Uterus (tissue), 4 donors: ENCODE data around the gene CD9. TPM values are rescaled to one million over a fixed set of nuclear protein-coding genes. Genes with fewer than 3 reads are reported as not detected.

Experiments
- DNase-seq, 2 donors: peaks; one replicate each; pipeline ENCODE4 v3.0.0-alpha.2; 2019 to 2020
- H3K27ac ChIP-seq, 2 donors: fragments of 200-600 bp; sonication (generic); 1 replicate in 1 of 2; 2 replicates in 1 of 2; pipeline ENCODE4 v1.5.1; 2016 to 2018
- H3K27me3 ChIP-seq, 2 donors: fragments of 200-600 bp; sonication (generic); one replicate each; pipeline ENCODE4 v1.5.1; 2018 to 2019; ENCODE audit warnings: control low read depth in 1 of 2
- H3K36me3 ChIP-seq, 2 donors: fragments of 200-600 bp; sonication (generic); one replicate each; pipeline ENCODE4 v1.5.1; 2019; ENCODE audit warnings: control low read depth in 1 of 2
- H3K4me1 ChIP-seq, 2 donors: fragments of 200-600 bp; sonication (generic); one replicate each; pipeline ENCODE4 v1.5.1; 2018 to 2019; ENCODE audit warnings: control low read depth in 1 of 2
- H3K4me3 ChIP-seq, 2 donors: fragments of 200-600 bp; sonication (generic); 1 replicate in 1 of 2; 2 replicates in 1 of 2; pipeline ENCODE4 v1.5.1; 2018 to 2019; ENCODE audit warnings: mild to moderate bottlenecking in 1 of 2
- H3K9me3 ChIP-seq, 2 donors: fragments of 200-600 bp; sonication (generic); one replicate each; pipeline ENCODE4 v1.5.1; 2019; ENCODE audit warnings: control low read depth in 1 of 2
- POLR2A ChIP-seq, 2 donors: fragments of 450-650 bp; IDR thresholded peaks; one replicate each; pipeline ENCODE4 v1.6.1; 2016; ENCODE audit warnings: antibody characterized with exemption in 2 of 2, mild to moderate bottlenecking in 1 of 2, moderate library complexity in 1 of 2
- intact Hi-C: fragments of 100-400 bp; cut with DNase I; formaldehyde crosslinking; loops from one replicate; pipeline ENCODE4 v1.15.1; 2023; ENCODE audit warnings: low total_unique reads
- total RNA-seq, 4 donors: library from RNA; depleted of rRNA in 3 of 4; stranded (reverse); fragments of >200 nt in 3 of 4; gene quantifications; one replicate each; pipeline versions ENCODE4 v1.1.0 to v1.2.4, GENCODE V29; 2014 to 2023
- TF ChIP-seq, protein P1 (sequence below), 4 experiments: fragments of 200-600 bp in 2 of 4; fragments of 450-650 bp in 2 of 4; sonication (generic) in 2 of 4; IDR thresholded peaks; one replicate each; pipeline ENCODE4 v1.5.1; 2016 to 2019; ENCODE audit warnings: antibody characterized with exemption in 4 of 4, mild to moderate bottlenecking in 2 of 4, moderate library complexity in 1 of 4
- donor health status: DM: yes; HTN: yes; CAD: no.

The CD9 gene
- total RNA-seq, 4 donors from 2014 or later = 161 to 275 (median 207) TPM

DNA sequence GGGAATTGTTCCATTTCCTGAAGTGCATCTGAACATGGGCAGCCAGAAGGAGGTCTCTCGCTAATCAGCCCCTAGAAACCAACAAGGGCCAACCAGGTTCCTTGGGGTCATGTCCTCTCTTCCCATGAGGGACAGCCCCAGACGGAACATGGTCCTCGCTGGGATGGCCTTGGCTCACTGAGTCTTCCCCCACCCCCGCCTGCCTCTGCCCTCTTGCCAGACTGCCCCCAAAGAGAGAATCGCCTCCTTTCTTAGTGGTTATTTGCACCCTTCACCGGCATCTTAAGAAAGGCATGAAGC is 36.4 kb downstream of the CD9 start:
- intact Hi-C loops = no loop called here
- H3K36me3 ChIP-seq = no peaks in the 10 kb centered on the region
- no peak for DNase-seq
- H3K4me1 ChIP-seq = peaks cover 0 to 4% of the 10 kb centered on the region in 2 donors
- no peaks in the 10 kb centered on the region for H3K27me3 ChIP-seq
- no peaks in the 10 kb centered on the region for H3K9me3 ChIP-seq
- no peak overlapping the region for H3K27ac ChIP-seq
- TF ChIP-seq POLR2A (IDR thresholded peaks at IDR 0.05) = no peak
- TF ChIP-seq, protein P1, sequence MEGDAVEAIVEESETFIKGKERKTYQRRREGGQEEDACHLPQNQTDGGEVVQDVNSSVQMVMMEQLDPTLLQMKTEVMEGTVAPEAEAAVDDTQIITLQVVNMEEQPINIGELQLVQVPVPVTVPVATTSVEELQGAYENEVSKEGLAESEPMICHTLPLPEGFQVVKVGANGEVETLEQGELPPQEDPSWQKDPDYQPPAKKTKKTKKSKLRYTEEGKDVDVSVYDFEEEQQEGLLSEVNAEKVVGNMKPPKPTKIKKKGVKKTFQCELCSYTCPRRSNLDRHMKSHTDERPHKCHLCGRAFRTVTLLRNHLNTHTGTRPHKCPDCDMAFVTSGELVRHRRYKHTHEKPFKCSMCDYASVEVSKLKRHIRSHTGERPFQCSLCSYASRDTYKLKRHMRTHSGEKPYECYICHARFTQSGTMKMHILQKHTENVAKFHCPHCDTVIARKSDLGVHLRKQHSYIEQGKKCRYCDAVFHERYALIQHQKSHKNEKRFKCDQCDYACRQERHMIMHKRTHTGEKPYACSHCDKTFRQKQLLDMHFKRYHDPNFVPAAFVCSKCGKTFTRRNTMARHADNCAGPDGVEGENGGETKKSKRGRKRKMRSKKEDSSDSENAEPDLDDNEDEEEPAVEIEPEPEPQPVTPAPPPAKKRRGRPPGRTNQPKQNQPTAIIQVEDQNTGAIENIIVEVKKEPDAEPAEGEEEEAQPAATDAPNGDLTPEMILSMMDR (IDR thresholded peaks at IDR 0.05) = no peak
- no peak overlapping the region for H3K4me3 ChIP-seq

DNA sequence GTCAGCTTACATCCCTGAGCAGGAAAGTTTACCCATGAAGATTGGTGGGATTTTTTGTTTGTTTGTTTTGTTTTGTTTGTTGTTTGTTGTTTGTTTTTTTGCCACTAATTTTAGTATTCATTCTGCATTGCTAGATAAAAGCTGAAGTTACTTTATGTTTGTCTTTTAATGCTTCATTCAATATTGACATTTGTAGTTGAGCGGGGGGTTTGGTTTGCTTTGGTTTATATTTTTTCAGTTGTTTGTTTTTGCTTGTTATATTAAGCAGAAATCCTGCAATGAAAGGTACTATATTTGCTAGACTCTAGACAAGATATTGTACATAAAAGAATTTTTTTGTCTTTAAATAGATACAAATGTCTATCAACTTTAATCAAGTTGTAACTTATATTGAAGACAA is 37.6 kb downstream of the CD9 start:
- TF ChIP-seq, protein P1 (IDR thresholded peaks at IDR 0.05) = no peak
- TF ChIP-seq POLR2A (IDR thresholded peaks at IDR 0.05) = no peak
- no peaks in the 10 kb centered on the region for H3K36me3 ChIP-seq
- H3K27ac ChIP-seq = no peak overlapping the region
- intact Hi-C loops = no loop called here
- H3K4me3 ChIP-seq = no peak overlapping the region
- H3K9me3 ChIP-seq = no peaks in the 10 kb centered on the region
- H3K4me1 ChIP-seq = no peaks in the 10 kb centered on the region
- no peak for DNase-seq
- H3K27me3 ChIP-seq = no peaks in the 10 kb centered on the region

DNA sequence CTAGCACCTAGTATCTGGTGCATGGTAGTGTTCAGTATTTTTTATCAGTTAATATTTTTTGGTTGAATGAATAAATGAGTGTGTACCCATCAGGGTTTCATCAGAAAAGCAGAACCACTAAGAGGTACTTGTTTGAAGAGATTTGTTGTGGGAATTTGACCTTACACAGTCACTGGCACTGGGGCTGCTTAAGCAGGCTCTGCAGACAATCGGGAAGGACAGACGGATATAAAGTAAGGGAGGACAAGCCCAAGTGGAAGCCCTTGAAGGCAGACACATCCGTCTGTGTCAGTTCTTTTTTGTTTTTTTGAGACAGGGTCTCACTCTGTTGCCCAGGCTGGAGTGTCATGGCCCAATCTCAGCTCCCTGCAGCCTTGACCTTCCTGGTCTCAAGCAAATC is 38.7 kb downstream of the CD9 start:
- TF ChIP-seq, protein P1 (IDR thresholded peaks at IDR 0.05) = no peak
- no peak for TF ChIP-seq POLR2A (IDR thresholded peaks at IDR 0.05)
- H3K4me1 ChIP-seq = no peaks in the 10 kb centered on the region
- H3K27ac ChIP-seq = no peak overlapping the region
- intact Hi-C loops = no loop called here
- H3K27me3 ChIP-seq = no peaks in the 10 kb centered on the region
- H3K36me3 ChIP-seq = no peaks in the 10 kb centered on the region
- H3K9me3 ChIP-seq = no peaks in the 10 kb centered on the region
- H3K4me3 ChIP-seq = no peak overlapping the region
- DNase-seq = no peak

DNA sequence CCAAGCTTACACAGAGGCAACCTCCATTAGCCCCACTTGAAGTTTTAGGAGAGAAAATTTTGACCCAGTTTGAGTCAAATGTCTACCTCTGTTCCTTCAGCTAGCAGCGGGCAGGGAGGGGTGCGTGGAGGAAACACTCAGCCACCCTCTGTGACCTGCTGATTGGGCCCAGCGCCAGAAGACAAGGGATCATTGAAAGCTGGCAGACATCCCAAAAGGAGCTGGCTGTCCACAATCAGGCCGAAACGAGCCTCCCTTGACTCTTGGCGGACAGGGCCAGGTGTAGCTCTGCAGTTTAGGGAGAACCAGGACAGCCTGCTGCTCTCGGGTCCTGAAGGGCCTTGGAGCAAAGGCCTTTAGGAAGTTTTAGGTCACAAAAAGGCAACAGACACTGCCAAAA is 41.3 kb downstream of the CD9 start:
- DNase-seq = peak in 1 of 2 donors; percentile 55
- H3K4me1 ChIP-seq = no peaks in the 10 kb centered on the region

DNA sequence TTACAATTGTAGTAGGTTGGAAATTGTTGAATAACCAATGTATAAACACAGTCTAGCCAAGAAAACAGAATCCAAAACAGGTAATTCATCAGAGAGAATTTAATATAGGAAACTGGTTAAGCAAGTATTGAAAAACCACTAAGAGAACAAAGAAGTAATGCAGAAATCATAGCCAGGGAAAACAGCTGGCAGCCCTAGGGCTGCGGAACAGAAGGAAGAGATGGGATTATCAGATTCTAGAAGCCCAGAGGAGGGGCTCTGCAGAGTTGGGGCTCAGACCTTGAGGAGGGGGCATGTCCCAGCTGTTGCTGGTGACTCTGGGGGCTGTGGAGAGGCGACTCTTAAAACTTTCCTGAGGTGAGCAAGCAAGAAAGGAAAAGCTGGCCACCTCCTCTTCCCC is 49.4 kb downstream of the CD9 start:
- no peak overlapping the region for H3K4me3 ChIP-seq
- intact Hi-C loops = no loop called here
- no peak overlapping the region for H3K27ac ChIP-seq

More for the DNA sequence above, 41.3 kb downstream of the CD9 start:
- Histone ChIP-seq H3K27ac (no peak overlapping the region), H3K27me3 (no peaks in the 10 kb centered on the region), H3K9me3 (no peaks in the 10 kb centered on the region), H3K36me3 (no peaks in the 10 kb centered on the region), H3K4me3 (no peak overlapping the region)
- intact Hi-C loops = no loop called here
- TF ChIP-seq, protein P1 (IDR thresholded peaks at IDR 0.05) = no peak
- no peak for TF ChIP-seq POLR2A (IDR thresholded peaks at IDR 0.05)

More for the DNA sequence above, 49.4 kb downstream of the CD9 start:
- H3K36me3 ChIP-seq = no peaks in the 10 kb centered on the region
- DNase-seq = no peak
- no peaks in the 10 kb centered on the region for H3K9me3 ChIP-seq
- no peaks in the 10 kb centered on the region for H3K27me3 ChIP-seq
- H3K4me1 ChIP-seq = no peaks in the 10 kb centered on the region
- TF ChIP-seq POLR2A (IDR thresholded peaks at IDR 0.05) = no peak
- TF ChIP-seq, protein P1 (IDR thresholded peaks at IDR 0.05) = no peak
